ENCODE measurements around the gene TTC34. TPM values are rescaled to one million over a fixed set of nuclear protein-coding genes. Genes with fewer than 3 reads are reported as not detected.
A peak's percentile ranks its signal among the peaks of the same experiment; 100 is the strongest.

The TTC34 gene
- total RNA-seq, 4 donors from 2014 or later, result 0.04 to 0.19 (median 0.15) TPM; not detected in 1

DNA sequence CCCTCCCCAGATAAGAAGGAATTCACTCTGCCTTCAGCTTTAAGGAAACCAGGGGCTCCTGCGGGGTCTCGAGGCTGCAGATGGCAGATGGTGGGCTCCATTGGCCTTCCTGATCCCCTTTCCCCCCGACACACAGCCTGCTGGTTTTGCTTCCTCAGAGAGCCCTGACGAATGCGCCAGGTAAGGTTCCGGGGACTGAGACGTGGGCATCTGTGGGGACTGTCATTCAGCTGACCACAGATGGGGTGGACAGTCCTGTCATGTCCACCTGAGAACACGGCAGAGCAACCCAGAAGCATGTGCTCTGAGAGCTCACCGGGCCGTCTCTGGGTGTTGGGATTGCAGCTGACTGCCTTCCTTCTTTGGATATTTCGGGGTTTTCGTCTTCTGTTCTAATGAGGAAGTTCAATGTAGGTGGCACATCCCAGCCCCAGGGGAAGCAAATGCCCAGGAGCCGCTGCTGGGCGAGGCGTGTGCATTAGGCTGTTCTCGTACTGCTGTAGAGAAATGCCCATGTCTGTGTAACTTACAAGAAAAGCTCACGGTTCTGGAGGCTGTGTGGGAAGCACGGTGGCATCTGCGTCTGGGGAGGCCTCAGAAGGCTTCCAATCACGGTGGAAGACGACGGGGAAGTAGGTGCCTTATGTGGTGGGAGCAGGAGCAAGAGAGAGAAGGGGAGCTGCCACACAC lies 22.6 kb upstream of the TTC34 start:
- H3K27me3 ChIP-seq, result peaks cover 0 to 82% (median 0%) of the 10 kb centered on the region in 4 donors
- WGBS, 2 donors, result 62 to 71% methylated on average over 16 to 17 of the region's 22 CpGs
- no peak overlapping the region for H3K4me3 ChIP-seq

DNA sequence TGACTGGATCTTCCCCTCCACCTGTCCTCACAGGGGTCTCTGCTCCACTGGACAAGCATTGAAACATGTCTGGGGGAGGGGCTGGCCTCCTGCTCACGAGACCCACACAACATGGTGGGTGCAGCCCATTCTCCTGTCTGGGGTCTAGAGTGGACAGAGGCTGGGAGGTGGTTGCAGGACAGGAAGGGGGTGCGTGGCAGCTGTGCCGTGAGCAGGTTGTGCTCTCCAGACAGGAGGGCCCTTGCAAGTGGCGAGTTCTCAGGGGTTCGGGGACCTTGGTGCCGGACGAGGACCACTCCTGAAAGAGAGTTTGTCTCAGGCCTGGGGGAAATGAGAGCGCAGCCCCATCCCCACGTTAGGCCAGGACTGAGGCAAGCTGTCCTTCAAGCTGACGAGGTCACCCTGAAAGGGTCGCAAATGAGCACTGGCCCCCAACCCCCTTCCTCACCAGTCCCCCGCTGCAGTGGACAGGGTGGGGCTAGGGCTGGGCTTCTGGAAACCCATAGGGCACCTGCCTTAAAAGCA lies 21.2 kb upstream of the TTC34 start:
- Histone ChIP-seq H3K4me1 (peaks cover 0 to 5% (median 0%) of the 10 kb centered on the region in 3 donors), H3K27ac (no peak overlapping the region), H3K4me3 (no peak overlapping the region), H3K36me3 (no peaks in the 10 kb centered on the region), H3K27me3 (peaks cover 0 to 87% (median 0%) of the 10 kb centered on the region in 4 donors), H3K9me3 (peaks cover 0 to 10% (median 0%) of the 10 kb centered on the region in 3 donors)
- TF ChIP-seq, protein P1, sequence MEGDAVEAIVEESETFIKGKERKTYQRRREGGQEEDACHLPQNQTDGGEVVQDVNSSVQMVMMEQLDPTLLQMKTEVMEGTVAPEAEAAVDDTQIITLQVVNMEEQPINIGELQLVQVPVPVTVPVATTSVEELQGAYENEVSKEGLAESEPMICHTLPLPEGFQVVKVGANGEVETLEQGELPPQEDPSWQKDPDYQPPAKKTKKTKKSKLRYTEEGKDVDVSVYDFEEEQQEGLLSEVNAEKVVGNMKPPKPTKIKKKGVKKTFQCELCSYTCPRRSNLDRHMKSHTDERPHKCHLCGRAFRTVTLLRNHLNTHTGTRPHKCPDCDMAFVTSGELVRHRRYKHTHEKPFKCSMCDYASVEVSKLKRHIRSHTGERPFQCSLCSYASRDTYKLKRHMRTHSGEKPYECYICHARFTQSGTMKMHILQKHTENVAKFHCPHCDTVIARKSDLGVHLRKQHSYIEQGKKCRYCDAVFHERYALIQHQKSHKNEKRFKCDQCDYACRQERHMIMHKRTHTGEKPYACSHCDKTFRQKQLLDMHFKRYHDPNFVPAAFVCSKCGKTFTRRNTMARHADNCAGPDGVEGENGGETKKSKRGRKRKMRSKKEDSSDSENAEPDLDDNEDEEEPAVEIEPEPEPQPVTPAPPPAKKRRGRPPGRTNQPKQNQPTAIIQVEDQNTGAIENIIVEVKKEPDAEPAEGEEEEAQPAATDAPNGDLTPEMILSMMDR (IDR thresholded peaks at IDR 0.05), result no peak
- TF ChIP-seq POLR2A (IDR thresholded peaks at IDR 0.05), result no peak
- WGBS, 2 donors, result 64 to 90% methylated on average over 2 to 5 of the region's 12 CpGs
- intact Hi-C loops (cut with DNase I), result no loop called here
- DNase-seq, result no peak

More for the DNA sequence above, 22.6 kb upstream of the TTC34 start:
- TF ChIP-seq, protein P1 (IDR thresholded peaks at IDR 0.05), result no peak
- no peak for TF ChIP-seq POLR2A (IDR thresholded peaks at IDR 0.05)
- Histone ChIP-seq H3K4me1 (peaks cover 0 to 5% (median 0%) of the 10 kb centered on the region in 3 donors), H3K9me3 (peaks cover 0 to 11% (median 0%) of the 10 kb centered on the region in 3 donors), H3K27ac (no peak overlapping the region), H3K36me3 (no peaks in the 10 kb centered on the region)
- no peak for DNase-seq
- intact Hi-C loops (cut with DNase I), result no loop called here

DNA sequence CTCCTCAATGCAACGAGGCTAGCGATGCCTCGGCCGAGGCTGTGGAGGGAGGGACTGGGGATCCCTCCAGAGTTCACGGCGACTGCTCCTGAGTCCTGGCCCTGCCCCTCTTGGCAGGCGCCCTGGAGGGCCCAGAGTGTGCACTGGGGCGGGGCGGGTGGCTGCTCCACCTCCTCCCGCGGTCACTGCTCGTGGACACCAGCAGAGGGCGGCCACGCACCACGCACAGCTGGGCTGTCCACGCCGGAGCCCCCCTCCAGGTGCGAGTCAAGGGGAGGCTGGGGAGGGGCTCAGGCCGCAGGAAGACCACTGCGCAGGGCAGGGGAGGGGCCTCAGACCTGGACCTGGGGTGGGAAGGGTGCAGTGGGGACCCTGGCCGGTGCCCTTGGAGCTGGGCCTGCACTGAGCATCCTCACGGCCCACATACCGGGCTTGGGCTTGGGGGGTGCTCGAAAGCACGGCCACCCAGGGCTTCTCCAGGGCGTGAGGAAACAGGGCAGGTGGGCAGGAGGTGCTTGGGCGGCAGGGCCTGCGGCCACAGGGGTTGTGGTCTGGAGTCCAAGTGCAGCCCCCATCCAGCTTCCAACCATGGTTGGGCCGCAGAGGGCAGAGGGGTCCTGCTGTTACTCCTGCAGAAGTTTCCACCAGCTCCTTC lies 20.6 kb upstream of the TTC34 start:
- peaks cover 0 to 82% (median 0%) of the 10 kb centered on the region in 4 donors for H3K27me3 ChIP-seq
- TF ChIP-seq, protein P1 (IDR thresholded peaks at IDR 0.05), result peak in 5 of 6 experiments; percentile 36 to 65 (median 45)
- TF ChIP-seq POLR2A (IDR thresholded peaks at IDR 0.05), result no peak

GRCh38 chr1:2821373-2821955 lies 20.0 kb upstream of the TTC34 start:
- no peak for DNase-seq

More for the DNA sequence above, 20.6 kb upstream of the TTC34 start:
- no peak for DNase-seq
- Histone ChIP-seq H3K27ac (no peak overlapping the region), H3K4me1 (peaks cover 0 to 5% (median 0%) of the 10 kb centered on the region in 3 donors), H3K36me3 (no peaks in the 10 kb centered on the region), H3K9me3 (peaks cover 0 to 4% (median 0%) of the 10 kb centered on the region in 3 donors), H3K4me3 (no peak overlapping the region)
- intact Hi-C loops (cut with DNase I), result no loop called here
- 50 to 59% methylated on average over 2 to 5 of the region's 29 CpGs for WGBS, 2 donors

More at GRCh38 chr1:2821373-2821955, 20.0 kb upstream of the TTC34 start:
- no peak overlapping the region for H3K27ac ChIP-seq
- no peaks in the 10 kb centered on the region for H3K9me3 ChIP-seq
- H3K27me3 ChIP-seq, result peaks cover 0 to 76% (median 0%) of the 10 kb centered on the region in 4 donors
- no peak overlapping the region for H3K4me3 ChIP-seq
- H3K36me3 ChIP-seq, result no peaks in the 10 kb centered on the region
- TF ChIP-seq, protein P1 (IDR thresholded peaks at IDR 0.05), result no peak
- no peak for TF ChIP-seq POLR2A (IDR thresholded peaks at IDR 0.05)
- peaks cover 0 to 5% (median 0%) of the 10 kb centered on the region in 3 donors for H3K4me1 ChIP-seq
- intact Hi-C loops (cut with DNase I), result no loop called here
- 72 to 90% methylated on average over 2 to 5 of the region's 17 CpGs for WGBS, 2 donors

Measured in esophagus squamous epithelium (tissue), 5 donors.